Activated T-cell treated with anti-CD3 and anti-CD28 coated beads for 1 hour (primary cell): ENCODE measurements around the gene PAX4.
A peak's percentile ranks its signal among the peaks of the same experiment; 100 is the strongest.

Experiments
- DNase-seq: peaks from one replicate; pipeline ENCODE4 v3.0.0-alpha.2; 2020; ENCODE audit warnings: low read depth

The PAX4 gene, protein sequence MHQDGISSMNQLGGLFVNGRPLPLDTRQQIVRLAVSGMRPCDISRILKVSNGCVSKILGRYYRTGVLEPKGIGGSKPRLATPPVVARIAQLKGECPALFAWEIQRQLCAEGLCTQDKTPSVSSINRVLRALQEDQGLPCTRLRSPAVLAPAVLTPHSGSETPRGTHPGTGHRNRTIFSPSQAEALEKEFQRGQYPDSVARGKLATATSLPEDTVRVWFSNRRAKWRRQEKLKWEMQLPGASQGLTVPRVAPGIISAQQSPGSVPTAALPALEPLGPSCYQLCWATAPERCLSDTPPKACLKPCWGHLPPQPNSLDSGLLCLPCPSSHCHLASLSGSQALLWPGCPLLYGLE

DNA sequence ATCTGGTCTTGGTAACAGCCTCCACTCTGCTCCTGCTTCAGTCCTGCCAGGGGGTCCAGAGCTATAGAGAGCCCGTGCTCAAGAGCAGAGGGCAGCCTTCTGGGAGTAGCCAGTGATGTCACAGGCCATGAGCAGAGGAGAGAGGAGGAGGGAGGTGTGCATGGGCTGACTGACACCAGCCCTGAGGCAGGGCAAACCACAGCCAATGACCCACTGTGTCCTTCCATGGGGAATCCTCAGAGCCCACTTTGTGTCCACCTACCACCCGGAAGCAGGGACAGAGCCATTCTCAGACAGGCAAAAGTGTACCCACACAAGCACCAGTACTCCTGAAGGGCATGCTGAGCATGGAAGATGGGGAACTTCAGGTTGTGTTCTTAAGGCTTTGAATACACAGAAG lies at the start of gene PAX4:
Gene PAX4, minus strand, starts transcription at position 101 of the 400 bp plus-strand sequence. CDS start 2,214 bp downstream, outside the sequence.
- no peak for DNase-seq

DNA sequence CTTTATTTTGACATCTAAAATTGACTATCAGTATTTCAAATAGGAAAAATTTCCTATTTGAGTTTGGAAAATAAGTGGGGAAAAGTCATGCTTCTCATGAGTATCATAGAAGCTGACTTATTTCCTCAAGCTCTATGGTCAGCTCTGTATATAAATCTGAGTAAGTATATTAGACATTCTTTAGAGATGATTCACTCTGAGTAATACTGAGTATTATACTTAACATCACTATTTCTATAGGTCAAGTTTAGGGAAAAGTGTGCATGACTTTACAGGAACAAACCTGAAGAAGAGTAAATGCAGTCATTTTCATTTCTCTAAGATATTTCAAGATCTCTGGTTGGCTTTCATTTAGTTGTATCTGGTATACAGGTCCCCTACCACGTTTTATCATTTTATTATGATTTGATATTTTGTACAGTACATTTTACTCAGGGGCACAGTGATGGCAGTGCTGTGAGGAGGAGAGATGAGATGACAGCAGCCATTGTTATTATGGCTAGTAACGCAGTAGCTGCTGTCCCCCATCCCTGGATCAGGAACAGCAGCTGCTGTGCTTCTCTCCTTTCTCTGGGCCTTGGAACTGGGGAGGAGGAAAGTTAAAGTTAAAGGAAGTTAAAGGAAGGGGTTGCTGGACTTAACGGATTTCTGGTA lies 49.2 kb upstream of the PAX4 start:
- DNase-seq = no peak

DNA sequence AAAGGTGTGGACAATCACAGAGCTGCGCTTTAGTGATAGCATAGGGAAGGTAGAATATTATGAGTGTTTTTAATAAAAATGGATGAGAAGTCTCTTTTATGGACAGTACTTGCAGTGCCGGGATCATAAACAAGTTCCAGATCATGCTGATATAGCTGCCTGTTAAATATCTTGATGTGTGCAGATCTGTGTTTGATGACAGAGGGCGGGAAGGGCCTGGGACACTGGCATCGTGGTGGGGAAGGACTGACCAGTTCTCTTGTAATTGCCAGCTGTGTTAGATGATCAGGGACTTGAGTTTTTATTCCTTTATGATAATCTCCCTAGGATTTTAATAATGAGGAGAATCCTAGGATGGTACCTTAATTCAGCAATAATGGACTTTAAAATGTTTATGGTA lies 48.7 kb upstream of the PAX4 start:
- DNase-seq = no peak

DNA sequence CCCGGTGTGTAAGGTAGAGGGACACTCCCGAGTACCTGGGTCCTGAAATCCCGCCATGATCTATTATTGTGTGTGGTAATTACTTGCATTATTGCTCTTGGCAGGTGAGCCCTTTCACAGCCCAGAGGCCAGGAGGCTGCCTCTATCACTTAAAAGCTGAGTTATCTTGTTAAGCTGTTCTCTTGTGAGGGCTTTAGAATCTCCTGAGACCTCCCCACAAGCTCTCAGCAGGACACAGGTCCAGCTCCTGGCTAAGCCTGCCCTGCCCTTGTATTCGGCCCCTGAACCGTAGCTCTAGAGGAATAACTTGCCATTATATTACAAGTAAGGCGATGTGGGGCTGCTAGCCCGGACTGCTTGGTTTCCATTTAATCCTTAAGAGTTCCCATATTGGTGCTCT lies 48.0 kb upstream of the PAX4 start:
- DNase-seq = no peak

DNA sequence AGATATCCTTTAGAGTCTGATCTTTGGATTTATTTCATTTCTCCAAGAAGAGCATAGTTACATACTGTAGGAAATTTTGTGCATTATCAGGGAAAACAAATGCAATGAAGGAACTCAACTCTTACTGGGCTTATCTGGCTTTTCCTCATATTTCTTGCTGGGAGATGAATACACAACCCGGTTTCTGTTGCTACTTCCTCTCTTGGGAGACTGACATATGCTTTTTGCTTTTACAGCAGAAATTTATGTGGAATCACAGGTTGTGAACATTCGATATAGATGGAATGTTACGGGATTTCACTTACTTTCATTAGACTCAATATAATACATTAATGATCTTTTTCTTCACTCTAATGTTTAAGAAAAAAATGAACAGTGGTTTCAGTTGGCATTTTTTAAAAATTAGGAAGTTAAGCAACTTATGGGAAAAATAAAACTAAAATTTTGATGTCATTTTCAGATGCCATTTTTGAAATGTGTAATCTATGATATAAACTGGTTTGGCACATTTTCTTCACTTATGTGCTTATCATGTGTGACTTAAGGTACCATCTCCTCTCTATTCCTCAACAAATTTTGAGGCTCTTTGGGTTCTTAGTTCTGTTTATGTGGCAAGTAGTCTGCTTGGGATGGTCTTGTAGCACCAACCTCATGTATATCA lies 41.2 kb upstream of the PAX4 start:
- no peak for DNase-seq

DNA sequence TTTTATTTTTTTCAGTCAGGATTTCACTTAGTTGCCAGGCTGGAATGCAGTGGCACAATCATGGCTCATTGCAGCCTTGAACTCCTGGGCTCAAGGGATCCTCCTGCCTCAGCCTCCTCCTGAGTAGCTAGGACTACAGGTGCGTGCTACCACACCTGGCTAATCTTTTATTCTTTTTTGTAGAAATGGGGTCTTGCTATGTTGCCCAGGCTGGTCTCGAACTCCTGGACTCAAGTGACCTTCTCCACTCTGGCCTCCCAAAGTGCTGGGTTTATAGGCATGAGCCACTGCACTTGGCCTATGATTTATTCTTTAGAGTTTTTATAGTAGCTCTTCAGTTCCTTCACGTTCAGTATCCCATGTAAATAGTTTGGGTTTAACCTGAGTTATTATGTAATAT lies 39.6 kb upstream of the PAX4 start:
- no peak for DNase-seq

DNA sequence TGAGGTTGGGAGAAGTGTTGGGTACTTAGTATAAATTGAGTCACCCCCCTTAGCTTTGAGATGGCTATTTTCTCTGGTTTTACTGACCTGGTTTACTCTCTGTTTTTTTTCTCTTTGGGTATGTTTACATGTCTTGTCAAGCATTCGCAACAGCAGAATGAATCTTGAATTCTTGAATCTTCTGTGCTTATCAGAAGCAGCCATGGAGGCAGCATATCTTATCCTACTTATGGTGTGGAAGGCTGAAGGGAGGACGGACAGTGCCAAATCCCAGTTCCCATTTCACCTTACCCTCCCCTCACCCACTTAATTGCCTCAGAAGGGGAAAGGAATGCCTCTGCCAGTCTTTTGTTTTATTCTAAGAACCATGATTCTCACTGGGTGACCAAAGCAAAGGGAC lies 37.8 kb upstream of the PAX4 start:
- DNase-seq = no peak

DNA sequence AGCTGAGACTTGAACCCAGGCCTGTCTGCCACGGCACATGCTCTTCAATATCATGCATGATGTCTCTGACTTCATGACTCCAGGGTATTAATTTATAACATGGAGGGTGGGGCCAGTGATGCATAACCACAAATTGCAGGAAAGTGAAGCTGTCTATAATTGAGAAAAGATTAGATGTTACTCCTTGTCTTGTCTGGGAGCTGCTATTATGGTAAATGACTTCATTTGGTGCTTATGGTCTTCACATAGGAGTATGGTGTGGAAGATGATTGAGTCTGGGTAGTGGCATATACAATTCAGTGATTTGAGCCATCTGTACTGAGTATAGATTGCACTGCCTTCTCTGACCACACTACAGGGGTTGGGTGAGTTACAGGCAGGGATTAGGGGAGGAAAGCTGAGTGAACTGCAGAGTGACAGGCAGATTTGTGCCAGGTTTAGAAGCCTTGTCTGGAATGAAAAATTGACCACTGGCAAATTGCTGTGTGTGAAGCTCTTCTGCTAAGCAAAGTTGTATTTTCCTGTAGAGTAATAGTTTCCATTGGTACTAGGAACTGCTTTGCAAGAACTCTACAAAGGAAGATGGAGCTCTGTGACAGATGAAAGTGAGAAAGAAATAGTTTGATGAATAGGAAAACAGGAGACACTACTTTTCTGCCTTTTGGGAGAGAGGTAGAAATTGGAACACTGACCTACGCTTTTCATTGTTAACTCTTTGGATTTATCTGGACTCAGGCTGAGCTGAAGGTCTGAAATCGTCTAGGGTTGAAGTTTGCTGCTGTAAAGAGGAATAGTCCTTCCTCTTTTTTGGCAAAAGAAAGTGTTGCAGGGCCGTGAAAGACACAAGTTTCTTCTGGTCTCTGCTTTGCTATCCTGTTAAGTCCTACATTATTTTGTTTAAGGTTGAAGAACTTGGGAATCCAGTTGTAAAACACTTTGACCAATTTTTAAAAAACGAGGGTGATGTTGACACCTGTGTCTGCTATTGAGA lies 36.8 kb upstream of the PAX4 start:
- DNase-seq = no peak

DNA sequence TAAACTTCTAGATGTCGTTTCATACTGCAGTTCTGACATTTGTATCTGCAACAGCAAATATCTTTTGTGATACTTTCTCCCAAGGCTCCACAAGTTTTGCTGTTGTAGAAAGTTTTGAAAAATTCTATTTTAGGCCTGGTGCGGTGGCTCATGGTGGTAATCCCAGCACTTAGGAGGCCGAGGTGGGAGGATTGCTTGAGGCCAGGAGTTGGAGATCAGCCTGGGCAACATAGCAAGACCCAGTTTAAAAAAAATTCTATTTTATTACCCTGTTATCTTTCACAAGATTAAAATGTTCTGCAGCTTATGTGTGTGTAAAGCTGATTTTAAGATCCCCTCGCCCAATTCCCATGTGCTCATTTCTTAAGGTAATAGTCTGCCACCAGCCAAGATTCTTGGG lies 35.5 kb upstream of the PAX4 start:
- DNase-seq = no peak

DNA sequence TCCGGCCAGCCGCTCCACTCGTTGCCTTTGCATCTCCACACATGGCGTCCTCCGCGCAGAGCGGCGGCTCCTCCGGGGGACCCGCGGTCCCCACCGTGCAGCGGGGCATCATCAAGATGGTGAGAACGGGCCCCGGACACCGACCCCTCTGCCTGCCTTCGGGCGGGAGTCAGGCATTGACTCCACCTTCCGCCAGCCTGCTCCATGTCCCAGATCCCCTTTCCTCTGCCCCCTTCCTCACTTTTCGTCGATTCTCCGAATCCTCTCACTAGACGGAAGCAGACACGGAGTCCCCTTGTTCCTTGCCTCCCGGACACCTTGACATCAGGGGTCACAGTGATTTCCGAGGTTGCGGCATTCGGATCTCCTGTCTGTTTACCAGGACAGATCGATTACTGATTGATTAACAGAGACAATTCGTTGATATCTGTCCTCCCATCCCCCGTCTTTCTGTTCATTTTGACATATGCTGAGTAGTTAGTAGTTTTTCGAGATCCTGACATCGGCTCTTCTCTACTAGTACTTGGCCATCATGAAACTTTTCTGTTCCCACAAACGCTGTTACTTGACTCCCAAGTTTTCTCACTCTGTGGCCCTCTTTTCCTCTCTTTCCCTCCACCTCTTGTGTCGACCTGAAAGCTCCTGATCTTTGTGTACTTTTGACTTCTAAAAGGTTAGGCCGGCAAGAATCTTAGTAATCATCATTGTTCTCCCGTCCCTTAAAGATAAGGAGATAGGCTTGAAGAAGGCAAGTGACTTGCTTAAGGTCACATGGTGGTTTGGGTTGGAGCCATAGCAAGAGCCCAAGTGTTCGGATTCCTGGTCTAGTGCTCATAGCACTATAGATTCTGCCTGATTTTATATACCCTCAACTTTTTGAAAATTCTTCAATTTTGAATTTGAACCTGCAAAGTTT lies 34.6 kb upstream of the PAX4 start:
- no peak for DNase-seq

DNA sequence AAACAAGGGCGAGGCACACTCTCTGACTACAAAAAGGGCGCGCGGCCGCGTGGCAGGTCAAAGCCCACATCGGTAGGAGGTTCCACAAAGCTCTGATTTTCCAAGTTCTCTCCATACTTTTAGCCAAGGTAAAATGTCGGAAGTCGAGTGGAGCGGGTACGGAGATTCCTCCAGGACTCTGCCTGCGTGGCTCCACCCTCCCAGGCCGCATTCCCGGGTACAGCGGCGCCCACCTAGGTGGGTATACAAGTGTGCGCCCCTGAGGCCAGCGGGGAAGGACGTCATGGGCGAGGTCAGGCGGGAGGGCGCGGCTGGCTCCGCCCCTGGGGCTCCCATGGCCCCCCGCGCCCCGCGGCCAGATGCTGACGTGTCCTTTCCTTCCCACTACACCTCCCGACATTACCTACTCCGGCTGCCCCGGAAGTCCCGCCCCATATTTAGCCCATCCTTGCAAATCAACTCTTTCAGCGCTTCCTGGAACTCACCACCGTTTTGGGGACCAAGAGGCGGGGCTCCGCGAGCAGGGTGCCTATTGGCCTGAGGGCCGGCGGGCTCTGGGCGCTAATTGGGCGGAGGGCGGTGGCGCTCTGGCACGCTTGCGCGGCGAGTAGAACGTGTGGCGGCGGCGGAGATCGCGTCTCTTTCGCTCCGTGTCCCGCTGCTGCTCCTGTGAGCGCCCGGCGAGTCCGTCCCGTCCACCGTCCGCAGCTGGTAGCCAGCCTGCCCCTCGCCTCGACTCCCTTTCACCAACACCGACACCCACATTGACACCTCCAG lies 33.8 kb upstream of the PAX4 start, which contains the start of gene SND1:
Gene SND1, plus strand, starts transcription at position 639 of the 777 bp plus-strand sequence. CDS start 180 bp downstream, outside the sequence.
- DNase-seq = peak; percentile 96

DNA sequence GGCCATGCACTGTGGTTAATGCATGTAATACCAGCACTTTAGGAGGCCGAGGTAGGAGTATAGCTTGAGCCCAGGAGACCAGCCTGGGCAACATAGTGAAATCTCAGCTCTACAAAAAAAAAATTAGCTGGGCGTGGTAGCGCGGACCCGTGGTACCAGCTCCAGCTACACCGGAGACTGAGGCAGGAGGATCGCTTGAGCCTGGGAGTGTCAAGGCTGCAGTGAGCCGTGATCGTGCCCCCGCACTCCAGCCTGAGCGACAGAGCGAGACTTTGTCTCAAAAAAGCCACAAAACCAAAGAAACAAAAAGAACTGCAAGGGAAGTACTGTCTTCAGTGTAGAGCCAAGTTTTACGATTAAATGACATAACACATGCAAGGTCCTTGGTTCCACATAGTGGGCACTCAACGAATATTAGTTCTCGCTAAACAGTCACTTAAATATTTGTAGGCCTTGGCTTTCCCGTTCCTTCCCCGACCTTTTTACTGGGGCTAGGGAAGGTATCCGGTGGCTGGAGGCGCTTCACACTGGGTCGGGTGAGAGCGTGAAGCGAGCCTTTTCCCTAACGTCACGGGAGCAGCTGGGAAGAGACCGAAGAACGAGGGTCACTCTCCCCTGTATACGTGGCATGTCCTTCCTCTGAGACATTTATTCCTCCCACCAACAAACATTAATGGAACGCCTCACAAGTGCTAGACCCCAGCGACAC lies 33.1 kb upstream of the PAX4 start:
- DNase-seq = peak; percentile 3

DNA sequence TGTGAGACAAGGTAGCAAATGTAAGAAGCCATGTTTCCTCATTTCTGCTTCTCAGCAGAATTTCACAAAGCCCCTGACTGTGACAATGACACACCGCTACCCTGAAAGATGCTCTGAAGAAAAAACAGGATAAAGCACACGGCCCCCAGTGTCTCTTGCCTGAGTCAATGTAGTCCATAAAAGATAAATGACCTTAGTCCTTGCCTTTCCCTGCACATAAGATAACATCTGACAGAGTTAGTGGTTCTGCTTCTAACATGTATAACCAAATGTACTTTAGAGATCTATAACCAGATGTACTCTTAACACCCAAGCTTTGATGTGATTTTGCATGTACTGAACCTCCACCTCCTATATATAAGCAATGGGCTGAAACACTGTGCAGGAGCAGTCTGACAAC lies 31.0 kb upstream of the PAX4 start:
- no peak for DNase-seq

DNA sequence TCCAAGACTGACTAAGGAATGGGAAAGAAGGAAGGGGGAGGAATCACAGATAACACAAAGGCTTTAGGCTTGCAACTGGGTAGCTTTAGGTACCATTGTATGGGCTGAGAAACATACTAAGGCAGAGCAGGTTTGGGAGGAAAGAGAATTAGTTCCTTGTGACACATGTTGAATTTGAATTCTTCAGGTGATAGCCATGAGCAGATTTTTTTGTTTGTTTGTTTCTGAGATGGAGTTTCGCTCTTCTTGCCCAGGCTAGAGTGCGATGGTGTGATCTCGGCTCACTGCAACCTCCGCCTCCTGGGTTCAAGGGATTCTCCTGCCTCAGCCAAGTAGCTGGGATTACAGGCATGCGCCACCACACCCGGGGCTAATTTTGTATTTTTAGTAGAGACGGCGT lies 29.7 kb upstream of the PAX4 start:
- DNase-seq = no peak

DNA sequence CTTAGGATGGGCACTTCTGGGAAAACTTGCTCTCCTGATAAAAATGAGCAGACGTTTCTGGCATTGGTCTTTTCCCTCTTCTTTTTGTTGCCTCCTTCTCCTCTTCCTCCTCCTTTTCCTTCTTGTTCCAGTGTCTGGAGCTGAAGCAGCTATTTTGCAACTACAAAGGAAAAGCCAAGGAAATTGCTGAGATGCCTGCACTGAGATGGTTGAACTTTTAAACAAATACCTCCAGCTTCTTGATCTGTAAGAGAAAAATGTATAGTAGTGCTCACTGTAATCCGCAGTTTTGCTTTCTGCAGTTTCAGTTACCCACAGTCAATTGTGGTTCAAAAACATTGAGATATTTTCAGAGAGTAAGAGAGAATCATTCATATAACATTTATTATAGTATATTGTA lies 26.5 kb upstream of the PAX4 start:
- no peak for DNase-seq

DNA sequence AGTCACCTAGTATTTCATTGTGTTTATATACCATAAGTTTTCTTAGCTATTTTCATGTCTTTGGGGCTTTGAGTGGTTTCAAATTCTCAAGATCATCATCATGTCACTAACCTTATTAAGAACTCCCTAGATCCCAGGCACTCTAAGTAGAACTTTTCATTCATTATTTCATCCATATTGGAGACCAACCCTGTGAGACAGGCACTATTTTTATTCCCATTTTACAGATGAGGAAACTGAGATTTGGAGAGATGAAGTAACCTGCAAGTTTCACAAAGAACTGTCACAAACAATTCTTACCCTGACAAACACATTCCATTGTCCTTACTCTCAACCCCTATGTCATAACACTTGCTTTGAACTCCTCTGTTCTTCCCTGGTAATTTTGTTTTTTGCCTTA lies 20.3 kb upstream of the PAX4 start:
- no peak for DNase-seq

DNA sequence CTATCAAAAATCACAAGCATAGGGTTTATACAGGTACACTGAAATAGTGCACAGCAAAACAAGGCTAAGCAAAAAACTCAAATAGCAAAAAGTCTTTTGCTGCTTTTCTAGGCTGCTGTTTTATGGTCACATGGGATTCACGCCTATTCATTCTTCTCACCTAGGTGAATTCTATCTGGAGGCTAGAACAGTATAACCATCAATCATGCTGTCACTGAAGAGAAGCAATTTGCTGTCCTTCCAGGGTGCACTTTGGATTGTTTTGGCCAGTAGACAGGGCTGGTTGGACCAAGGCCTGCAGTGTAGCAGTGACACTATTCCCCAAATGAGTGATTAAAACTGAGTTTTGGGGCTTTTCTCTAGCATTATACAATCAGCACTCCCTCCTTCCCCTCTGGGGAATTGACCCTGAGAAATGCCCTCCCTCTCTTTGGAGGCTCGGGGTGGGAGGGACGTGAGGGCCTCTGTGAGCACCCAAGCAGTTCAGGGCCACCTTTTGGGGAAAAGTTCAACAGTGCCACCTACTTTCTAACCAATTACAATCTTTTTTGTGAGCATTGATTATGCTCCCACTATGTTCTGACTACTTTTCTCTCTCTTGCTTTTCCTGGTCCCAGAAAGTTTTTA lies 17.8 kb upstream of the PAX4 start:
- DNase-seq = no peak

DNA sequence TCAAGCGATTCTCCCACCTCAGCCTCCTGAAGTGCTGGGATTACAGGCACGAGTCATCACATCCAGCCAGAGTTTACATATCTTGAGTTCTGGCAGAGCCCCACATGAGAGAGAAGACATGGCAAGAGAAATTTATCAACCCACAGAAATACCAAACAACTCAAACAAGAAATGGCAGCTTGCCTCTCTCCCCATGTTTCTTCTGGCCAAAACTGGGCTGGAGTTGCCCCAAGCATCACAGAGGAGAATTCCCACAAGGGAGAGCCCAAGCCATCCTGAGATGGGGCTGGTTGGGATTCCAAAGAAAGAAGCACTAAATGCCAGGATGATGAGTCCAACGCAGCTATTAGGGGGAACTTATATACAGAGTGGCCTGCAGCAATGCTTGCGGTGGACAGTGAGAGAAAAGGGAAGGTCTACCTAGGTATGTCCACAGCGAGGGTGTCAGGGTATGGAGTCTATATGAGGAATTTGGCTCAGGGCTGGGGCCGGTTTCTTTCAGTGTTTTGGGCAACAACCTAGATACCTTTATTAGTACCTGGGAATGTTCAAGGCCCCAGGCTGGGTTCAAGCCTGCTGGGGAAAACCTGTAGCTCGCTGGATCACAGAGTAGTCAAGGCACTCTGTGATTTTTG lies 14.5 kb upstream of the PAX4 start:
- no peak for DNase-seq
